Measurements from ENCODE around the gene CITED4.

CITED4 gene

GRCh38 chr1:40853885-40854170 lies 8.3 kb downstream of the CITED4 start:
- no peak for DNase-seq (ENCODE audit: low read depth in 3 of 3)

- no peak for DNase-seq (ENCODE audit: low read depth in 3 of 3)
Observed at GRCh38 chr1:40853113-40853884, 8.9 kb downstream of the CITED4 start.

- DNase-seq (ENCODE audit: low read depth in 3 of 3) = no peak
Observed at GRCh38 chr1:40851643-40852042, 10.5 kb downstream of the CITED4 start.

- DNase-seq (ENCODE audit: low read depth in 3 of 3) = peak; percentile 42 to 73 (median 63)
Observed at GRCh38 chr1:40849801-40850592, 12.2 kb downstream of the CITED4 start.

- no peak for DNase-seq (ENCODE audit: low read depth in 3 of 3)
Observed at GRCh38 chr1:40848530-40849189, 13.5 kb downstream of the CITED4 start.

GRCh38 chr1:40847023-40847745 lies 15.0 kb downstream of the CITED4 start:
- DNase-seq (ENCODE audit: low read depth in 3 of 3) = no peak

GRCh38 chr1:40845895-40846294 lies 16.3 kb downstream of the CITED4 start:
- DNase-seq (ENCODE audit: low read depth in 3 of 3) = no peak

GRCh38 chr1:40844887-40845878 lies 17.0 kb downstream of the CITED4 start:
- DNase-seq (ENCODE audit: low read depth in 3 of 3) = no peak

GRCh38 chr1:40844079-40844478 lies 18.1 kb downstream of the CITED4 start:
- DNase-seq (ENCODE audit: low read depth in 3 of 3) = no peak

- DNase-seq (ENCODE audit: low read depth in 3 of 3) = no peak
Observed at GRCh38 chr1:40842691-40843090, 19.5 kb downstream of the CITED4 start.

GRCh38 chr1:40842207-40842606 lies 20.0 kb downstream of the CITED4 start:
- no peak for DNase-seq (ENCODE audit: low read depth in 3 of 3)

- no peak for DNase-seq (ENCODE audit: low read depth in 3 of 3)
Observed at GRCh38 chr1:40841602-40842001, 20.6 kb downstream of the CITED4 start.

GRCh38 chr1:40840526-40841323 lies 21.4 kb downstream of the CITED4 start:
- DNase-seq (ENCODE audit: low read depth in 3 of 3) = no peak

- no peak for DNase-seq (ENCODE audit: low read depth in 3 of 3)
Observed at GRCh38 chr1:40839943-40840335, 22.2 kb downstream of the CITED4 start.

- DNase-seq (ENCODE audit: low read depth in 3 of 3) = no peak
Observed at GRCh38 chr1:40838980-40839942, 22.9 kb downstream of the CITED4 start.

GRCh38 chr1:40838045-40838979 lies 23.9 kb downstream of the CITED4 start:
- no peak for DNase-seq (ENCODE audit: low read depth in 3 of 3)

GRCh38 chr1:40837601-40838000 lies 24.6 kb downstream of the CITED4 start:
- DNase-seq (ENCODE audit: low read depth in 3 of 3) = no peak

- DNase-seq (ENCODE audit: low read depth in 3 of 3) = no peak
Observed at GRCh38 chr1:40836283-40836682, 25.9 kb downstream of the CITED4 start.

All from stimulated activated CD4-positive, alpha-beta T cell treated with anti-CD3 and anti-CD28 coated beads, TNF-alpha, amount 100 ng/mL, for 24 hours (primary cell).